Coronary artery (tissue), 2 donors: ENCODE data around the gene MRTFA.

Experiments used
- DNase-seq: peaks from one replicate; pipeline ENCODE4 v3.0.0-alpha.2; 2017; ENCODE audit warnings: low spot score
- H3K27ac ChIP-seq, 2 donors: fragments of 200-600 bp; sonication (generic); one replicate each; pipeline ENCODE4 v1.5.1; 2016 to 2019
- H3K4me3 ChIP-seq: fragments of 200-600 bp; sonication (generic); 2 replicates; pipeline ENCODE4 v1.5.1; 2016; ENCODE audit warnings: mild to moderate bottlenecking, moderate library complexity
- CTCF ChIP-seq: fragments of 200-600 bp; sonication (generic); IDR thresholded peaks from one replicate; pipeline ENCODE4 v1.5.1; 2019; ENCODE audit warnings: antibody characterized with exemption

MRTFA gene

GRCh38 chr22:40401981-40402406 lies 234.5 kb downstream of the MRTFA start:
- no peak overlapping the region for H3K27ac ChIP-seq
- no peak for TF ChIP-seq CTCF
- H3K4me3 ChIP-seq, result no peak overlapping the region
- no peak for DNase-seq

GRCh38 chr22:40401532-40401931 lies 235.0 kb downstream of the MRTFA start:
- no peak overlapping the region for H3K27ac ChIP-seq
- no peak for TF ChIP-seq CTCF
- no peak overlapping the region for H3K4me3 ChIP-seq
- DNase-seq, result no peak

- no peak for DNase-seq
- H3K4me3 ChIP-seq, result no peak overlapping the region
Measured at GRCh38 chr22:40400159-40400558, 236.4 kb downstream of the MRTFA start.

GRCh38 chr22:40399621-40400020 lies 236.9 kb downstream of the MRTFA start:
- no peak for DNase-seq
- H3K27ac ChIP-seq, result no peak overlapping the region
- H3K4me3 ChIP-seq, result no peak overlapping the region
- no peak for TF ChIP-seq CTCF

More at GRCh38 chr22:40400159-40400558, 236.4 kb downstream of the MRTFA start:
- no peak for TF ChIP-seq CTCF
- H3K27ac ChIP-seq, result no peak overlapping the region

- TF ChIP-seq CTCF, result no peak
- no peak overlapping the region for H3K4me3 ChIP-seq
- no peak for DNase-seq
- no peak overlapping the region for H3K27ac ChIP-seq
Measured at GRCh38 chr22:40397396-40397795, 239.1 kb downstream of the MRTFA start.

GRCh38 chr22:40396882-40397281 lies 239.6 kb downstream of the MRTFA start:
- TF ChIP-seq CTCF, result no peak
- H3K27ac ChIP-seq, result no peak overlapping the region
- H3K4me3 ChIP-seq, result no peak overlapping the region
- no peak for DNase-seq

- Histone ChIP-seq H3K4me3 (no peak overlapping the region), H3K27ac (no peak overlapping the region)
- TF ChIP-seq CTCF, result no peak
- no peak for DNase-seq
Measured at GRCh38 chr22:40395607-40396006, 240.9 kb downstream of the MRTFA start.
